Stimulated activated CD4-positive, alpha-beta T cell treated with anti-CD3 and anti-CD28 coated beads, TNF-alpha, amount 100 ng/mL, for 48 hours (primary cell): ENCODE data around the gene KIN.
"Not testable (repeated sequence)": the region's sequence is repeated elsewhere in the genome, so short reads cannot be mapped to it uniquely, and the experiment has no call there.

Source experiments
- DNase-seq, 3 donors: peaks; one replicate each; pipeline ENCODE4 v3.0.0-alpha.2; 2020; ENCODE audit warnings: low read depth in 3 of 3

KIN gene, protein sequence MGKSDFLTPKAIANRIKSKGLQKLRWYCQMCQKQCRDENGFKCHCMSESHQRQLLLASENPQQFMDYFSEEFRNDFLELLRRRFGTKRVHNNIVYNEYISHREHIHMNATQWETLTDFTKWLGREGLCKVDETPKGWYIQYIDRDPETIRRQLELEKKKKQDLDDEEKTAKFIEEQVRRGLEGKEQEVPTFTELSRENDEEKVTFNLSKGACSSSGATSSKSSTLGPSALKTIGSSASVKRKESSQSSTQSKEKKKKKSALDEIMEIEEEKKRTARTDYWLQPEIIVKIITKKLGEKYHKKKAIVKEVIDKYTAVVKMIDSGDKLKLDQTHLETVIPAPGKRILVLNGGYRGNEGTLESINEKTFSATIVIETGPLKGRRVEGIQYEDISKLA

DNA sequence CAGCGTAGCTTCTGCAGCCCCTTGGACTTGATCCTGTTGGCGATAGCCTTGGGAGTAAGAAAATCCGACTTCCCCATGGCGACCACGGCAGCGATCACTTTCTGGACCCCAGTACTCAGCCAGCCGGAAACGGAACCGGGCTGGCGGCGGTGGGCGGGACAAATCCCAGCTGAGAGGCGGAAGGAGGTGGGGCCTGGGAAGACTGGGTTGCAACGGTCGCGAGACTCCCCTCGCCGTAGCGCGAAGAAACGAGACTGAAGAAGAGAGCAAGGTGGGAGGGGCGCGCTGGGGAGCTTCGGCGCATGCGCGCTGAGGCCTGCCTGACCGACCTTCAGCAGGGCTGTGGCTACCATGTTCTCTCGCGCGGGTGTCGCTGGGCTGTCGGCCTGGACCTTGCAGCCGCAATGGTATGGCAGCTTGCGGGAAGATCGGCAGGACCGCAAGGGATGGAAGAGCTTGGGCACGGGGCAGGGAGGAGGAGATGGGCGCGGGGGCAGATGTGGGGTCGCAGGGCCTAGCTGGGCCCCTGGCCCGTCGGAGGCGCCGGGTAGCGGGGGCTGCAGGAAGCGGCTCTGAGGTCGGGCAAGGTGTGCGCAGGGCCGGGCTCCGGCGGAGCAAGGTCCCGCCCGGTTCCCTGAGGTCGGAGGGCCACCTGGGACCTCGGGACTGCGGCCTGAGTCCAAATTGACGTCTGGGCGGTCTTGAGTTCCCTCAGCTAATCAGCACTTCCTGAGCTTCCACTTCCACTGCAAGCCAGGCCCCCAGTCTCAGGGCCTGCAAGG lies at the start of gene KIN, which contains the start of gene ATP5F1C:
KIN (minus strand) TSS at position 137 of the 782 bp plus-strand sequence; CDS start at position 77, 60 bp downstream.
ATP5F1C (plus strand) TSS at position 321 of the 782 bp plus-strand sequence; CDS start at position 352, 31 bp downstream.
- peak; percentile 92 to 96 (median 95) for DNase-seq

DNA sequence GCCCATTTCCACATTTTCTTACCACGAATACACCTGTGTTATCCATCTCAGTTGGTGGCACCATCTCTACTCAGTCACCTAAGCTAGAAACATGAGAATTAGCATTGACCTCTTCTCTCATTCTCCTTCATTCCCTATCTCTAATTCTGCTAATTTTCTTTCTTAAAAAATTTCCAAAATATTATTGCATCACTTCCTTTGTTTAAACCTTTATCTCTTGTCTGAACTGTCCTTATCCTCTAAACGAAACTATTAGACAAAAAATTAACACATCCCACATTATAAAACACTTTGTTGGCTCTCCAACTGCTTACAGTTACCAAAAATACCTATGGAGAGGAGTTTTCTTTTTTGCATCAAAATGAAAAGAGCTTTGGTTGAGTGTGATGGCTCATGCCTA lies 48.8 kb upstream of the KIN start:
- no peak for DNase-seq

GRCh38 chr10:7834262-7834661 lies 46.5 kb upstream of the KIN start:
- no peak for DNase-seq

- no peak for DNase-seq
Measured at GRCh38 chr10:7833210-7833609, 45.4 kb upstream of the KIN start.

DNA sequence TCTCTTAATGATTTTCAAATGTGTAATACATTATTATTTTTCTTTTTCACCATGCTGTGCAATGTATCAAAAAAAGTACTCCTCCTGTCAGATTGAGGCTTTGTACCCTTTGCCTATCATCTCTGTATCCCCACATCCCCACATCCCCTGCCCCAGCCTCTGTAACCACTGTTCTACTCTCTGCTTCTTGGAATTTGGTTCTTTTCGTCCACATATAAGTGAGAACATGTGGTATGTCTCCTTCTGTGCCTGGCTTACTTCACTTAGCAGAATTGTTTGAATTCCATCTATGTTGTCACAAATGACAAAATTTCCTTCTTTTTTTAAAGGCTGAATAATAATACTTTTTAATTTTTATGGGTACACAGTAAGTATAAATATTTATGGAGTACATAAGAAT lies 44.3 kb upstream of the KIN start:
- DNase-seq: no peak

GRCh38 chr10:7829289-7829834 lies 41.6 kb upstream of the KIN start:
- no peak for DNase-seq

DNA sequence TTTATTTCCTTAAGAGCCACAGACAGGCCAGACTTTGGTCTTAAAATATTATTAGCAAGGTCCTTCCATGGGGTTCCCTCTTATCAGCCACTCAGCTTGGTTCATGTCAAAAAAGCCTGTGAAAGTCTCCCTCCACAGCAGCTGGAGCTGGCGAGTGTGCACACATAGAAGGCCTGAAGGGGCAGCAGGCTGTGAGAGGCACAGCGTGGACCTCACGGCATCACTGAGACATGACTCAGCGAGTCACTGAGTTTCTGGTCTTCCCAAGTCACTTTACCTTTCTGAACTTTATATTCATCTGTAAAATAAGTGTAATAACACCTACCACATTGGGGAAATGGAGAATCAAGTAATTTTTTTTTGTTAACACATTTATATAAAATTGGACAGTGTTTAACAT lies 39.2 kb upstream of the KIN start:
- DNase-seq: no peak

DNA sequence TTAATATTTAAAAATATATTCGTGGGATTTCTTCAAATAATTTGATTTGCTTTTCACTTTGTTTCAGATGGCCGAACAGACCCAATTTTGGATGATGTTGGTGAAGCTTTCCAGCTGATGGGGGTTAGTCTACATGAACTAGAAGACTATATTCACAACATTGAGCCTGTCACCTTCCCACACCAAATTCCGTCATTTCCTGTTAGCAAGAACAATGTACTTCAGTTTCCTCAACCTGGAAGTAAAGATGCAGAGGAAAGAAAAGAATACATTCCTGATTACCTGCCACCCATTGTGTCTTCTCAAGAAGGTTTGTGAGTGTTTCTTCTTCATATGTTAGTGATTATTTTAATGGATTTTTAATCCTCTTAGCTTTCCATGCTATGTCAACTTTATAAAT lies 36.5 kb upstream of the KIN start:
- DNase-seq: no peak

GRCh38 chr10:7819121-7819460 lies 31.3 kb upstream of the KIN start:
- peak in 1 of 3 donors; percentile 6 for DNase-seq

- DNase-seq: peak; percentile 86 to 87 (median 87)
Measured at GRCh38 chr10:7818295-7819120, 30.7 kb upstream of the KIN start, which contains the start of gene TAF3. Gene TAF3 (plus strand): TSS chr10:7818505. CDS start chr10:7818710, 205 bp downstream.

- no peak for DNase-seq
Measured at GRCh38 chr10:7817984-7818294, 30.1 kb upstream of the KIN start.

DNA sequence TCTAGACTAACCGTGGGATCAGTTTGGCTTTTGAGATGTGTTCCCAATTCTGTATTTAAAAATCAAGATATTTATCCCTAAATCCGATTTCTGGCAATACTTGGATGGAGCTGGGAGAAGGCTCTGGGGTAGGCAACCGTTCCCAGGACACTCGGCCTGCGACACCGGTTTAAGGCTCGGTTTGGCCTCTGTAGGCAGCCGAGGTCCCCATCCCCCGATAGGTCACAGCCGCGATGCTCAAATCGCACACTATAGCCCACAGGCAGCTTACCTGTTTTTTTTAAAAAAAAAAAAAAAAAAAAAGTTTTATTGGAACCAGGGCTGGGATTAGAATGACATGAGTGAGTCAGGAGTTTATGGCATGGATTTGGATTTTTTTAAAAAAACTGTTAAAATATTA lies 29.8 kb upstream of the KIN start:
- no peak for DNase-seq

DNA sequence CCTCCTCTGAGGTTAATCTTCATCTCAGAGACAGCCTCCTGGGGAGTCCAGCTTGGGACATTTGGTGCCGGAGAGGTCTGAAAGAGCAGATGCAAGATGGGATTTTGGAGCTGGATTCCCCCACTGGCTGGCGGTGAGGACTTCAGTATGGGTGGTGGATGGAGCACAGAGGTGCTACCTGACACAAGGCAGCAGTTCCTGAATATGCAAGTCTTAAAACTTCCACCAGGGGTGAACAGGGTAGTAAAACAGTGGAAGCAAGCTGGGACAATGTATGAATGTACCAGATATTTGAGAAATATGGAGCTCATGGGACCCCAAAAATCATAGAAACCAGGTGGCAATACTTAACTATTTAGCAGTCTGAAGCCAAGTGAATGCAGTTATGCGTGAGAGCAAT lies 25.7 kb upstream of the KIN start:
- no peak for DNase-seq

- not testable (repeated sequence) for DNase-seq
Measured at GRCh38 chr10:7811743-7812142, 23.9 kb upstream of the KIN start.

DNA sequence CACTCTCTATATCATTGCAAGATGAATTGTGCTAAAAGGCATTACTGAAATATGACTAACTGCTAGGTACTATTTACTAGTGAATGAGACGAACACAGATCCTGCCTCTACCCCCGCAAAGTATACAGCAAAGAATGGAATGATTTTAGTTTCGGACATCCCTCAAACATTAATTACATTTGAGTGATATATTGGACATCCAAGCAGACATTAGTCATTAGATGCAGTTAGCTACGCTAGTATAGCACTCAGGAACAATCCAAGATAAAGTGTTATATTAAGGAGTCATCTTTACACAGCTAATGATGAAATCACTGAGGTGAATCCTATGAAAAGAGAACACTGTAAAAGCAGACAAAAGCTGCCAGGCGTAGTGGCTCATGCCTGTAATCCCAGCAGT lies 23.2 kb upstream of the KIN start:
- no peak for DNase-seq

DNA sequence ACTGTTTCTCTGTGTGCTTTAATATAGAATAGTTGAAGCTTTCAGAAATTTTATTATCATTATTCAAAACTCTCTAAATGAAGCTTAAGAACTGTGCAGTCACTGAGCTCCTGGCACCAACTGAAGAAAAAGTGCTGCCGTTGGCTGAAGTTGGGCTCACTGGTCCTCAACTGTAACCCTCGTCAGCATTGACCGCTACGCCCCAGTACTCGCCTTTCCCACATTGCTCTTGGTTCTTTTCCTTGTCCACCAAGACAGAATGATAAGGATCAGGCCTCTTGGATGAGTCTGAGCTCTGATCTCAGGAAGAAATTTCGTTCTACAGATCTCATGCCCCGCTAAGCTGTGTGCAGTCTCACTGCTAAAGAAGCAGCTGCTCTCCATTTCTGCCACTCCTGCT lies 22.6 kb upstream of the KIN start:
- DNase-seq: no peak

DNA sequence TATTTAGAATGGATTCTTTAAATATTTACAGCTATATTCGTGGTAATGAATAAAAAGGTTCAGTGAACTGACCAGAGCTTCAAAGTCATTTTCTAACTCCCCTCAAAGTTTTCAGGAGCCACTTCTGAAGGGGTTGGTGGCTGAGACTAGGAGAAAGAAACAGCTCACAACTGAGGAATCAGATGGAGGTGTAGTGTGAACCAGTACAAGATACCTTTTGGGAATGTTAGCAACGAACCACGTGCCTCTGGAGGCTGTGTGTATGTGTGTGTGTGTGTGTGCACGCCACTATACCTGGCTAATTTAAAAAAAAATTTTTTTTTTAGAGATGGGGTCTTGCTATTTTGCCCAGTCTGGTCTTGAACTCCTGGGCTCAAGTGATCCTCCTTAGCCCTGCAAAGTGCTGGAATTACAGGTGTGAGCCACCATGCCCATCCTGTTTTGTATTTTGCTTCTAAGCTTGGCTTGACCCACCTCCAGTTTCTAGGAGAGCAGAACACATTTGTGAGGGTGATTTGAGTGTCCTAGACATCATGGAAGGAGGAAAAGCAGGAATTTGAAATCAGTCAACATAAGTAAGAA lies 21.0 kb upstream of the KIN start:
- no peak for DNase-seq

DNA sequence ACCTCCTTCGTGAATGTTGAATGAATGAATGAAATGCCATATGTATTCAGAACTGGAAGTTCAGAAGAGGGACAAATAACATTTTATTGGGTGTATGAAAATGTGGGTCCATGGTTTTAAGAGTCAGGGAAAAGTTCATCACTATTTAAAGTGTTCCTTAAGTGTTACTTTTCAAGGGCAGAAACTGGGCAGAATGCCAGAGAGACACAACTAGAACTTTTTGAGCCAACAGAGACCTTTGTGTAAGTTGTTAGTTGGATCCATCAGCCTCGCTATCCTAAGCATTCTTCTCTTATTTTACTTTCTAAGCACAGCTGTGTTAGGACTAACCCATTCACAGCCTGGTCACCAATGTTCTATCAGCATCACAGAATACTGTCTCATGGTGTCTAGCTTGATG lies 16.9 kb upstream of the KIN start:
- no peak for DNase-seq

GRCh38 chr10:7804216-7804615 lies 16.4 kb upstream of the KIN start:
- DNase-seq: no peak

- DNase-seq: no peak
Measured at GRCh38 chr10:7802606-7803005, 14.8 kb upstream of the KIN start.

DNA sequence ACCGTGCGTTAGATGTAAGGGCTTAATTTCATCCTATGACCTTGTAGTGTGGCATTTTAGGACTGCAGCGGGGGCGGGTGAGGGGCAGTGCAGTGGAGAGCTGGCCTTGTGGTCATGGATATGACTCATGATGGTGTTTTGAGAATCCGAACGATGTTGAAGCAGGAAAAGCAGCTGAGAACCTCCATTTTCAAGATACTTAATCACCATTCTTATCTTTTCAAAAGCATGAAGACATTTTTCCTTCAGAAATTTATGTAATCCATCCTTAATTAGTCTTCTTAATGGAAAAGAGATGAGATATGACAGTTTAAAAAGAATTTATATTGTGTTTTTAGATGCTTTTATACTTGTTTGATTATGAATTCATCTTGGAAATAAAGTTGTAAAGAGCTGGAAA lies 9.8 kb upstream of the KIN start:
- DNase-seq: no peak

GRCh38 chr10:7795605-7796004 lies 7.8 kb upstream of the KIN start:
- DNase-seq: no peak
